Stimulated activated CD8-positive, alpha-beta memory T cell treated with anti-CD3 and anti-CD28 coated beads, Interleukin-4, amount 100 ng/mL, for 24 hours (primary cell): ENCODE measurements around the gene SNRNP25.

Experiments
- DNase-seq: peaks from one replicate; pipeline ENCODE4 v3.0.0-alpha.2; 2020; ENCODE audit warnings: low read depth

The SNRNP25 gene

GRCh38 chr16:78444-79150, 25.0 kb downstream of the SNRNP25 start:
- DNase-seq, result no peak

GRCh38 chr16:79151-80054, 25.8 kb downstream of the SNRNP25 start:
- no peak for DNase-seq

GRCh38 chr16:83060-83603, 29.5 kb downstream of the SNRNP25 start:
- DNase-seq, result no peak

GRCh38 chr16:83781-84615, 30.4 kb downstream of the SNRNP25 start:
- DNase-seq, result no peak

GRCh38 chr16:84718-85406, 31.2 kb downstream of the SNRNP25 start:
- DNase-seq, result peak; percentile 47

- no peak for DNase-seq
Measured at GRCh38 chr16:85407-85782, 31.8 kb downstream of the SNRNP25 start.

- no peak for DNase-seq
Measured at GRCh38 chr16:85865-86264, 32.2 kb downstream of the SNRNP25 start.

- no peak for DNase-seq
Measured at GRCh38 chr16:86483-86952, 32.9 kb downstream of the SNRNP25 start.

- no peak for DNase-seq
Measured at GRCh38 chr16:88613-89012, 35.0 kb downstream of the SNRNP25 start.

GRCh38 chr16:89391-90302, 36.0 kb downstream of the SNRNP25 start:
- DNase-seq, result no peak

GRCh38 chr16:91484-91883, 37.9 kb downstream of the SNRNP25 start:
- DNase-seq, result no peak

GRCh38 chr16:92431-93339, 39.1 kb downstream of the SNRNP25 start:
- DNase-seq, result no peak

GRCh38 chr16:94918-95265, 41.3 kb downstream of the SNRNP25 start:
- DNase-seq, result no peak

GRCh38 chr16:96935-97381, 43.3 kb downstream of the SNRNP25 start:
- peak; percentile 84 for DNase-seq

- no peak for DNase-seq
Measured at GRCh38 chr16:97822-98221, 44.2 kb downstream of the SNRNP25 start.

GRCh38 chr16:100989-101388, 47.4 kb downstream of the SNRNP25 start:
- DNase-seq, result no peak

GRCh38 chr16:101586-101985, 48.0 kb downstream of the SNRNP25 start:
- no peak for DNase-seq

- no peak for DNase-seq
Measured at GRCh38 chr16:102060-102855, 48.6 kb downstream of the SNRNP25 start.
